GM12864 (cell line): ENCODE results near the gene HS6ST2.

Experiments
- DNase-seq: peaks from one replicate; pipeline ENCODE4 v3.0.0-alpha.2; 2011; ENCODE audit warnings: low read depth
- H3K4me3 ChIP-seq: 2 replicates; pipeline ENCODE4 v1.5.1; 2011; ENCODE audit warnings: mild to moderate bottlenecking, low read depth, low read length, control low read depth
- CTCF ChIP-seq: IDR thresholded peaks from 2 replicates; pipeline ENCODE4 v1.5.1; 2011; ENCODE audit warnings: low read depth, mild to moderate bottlenecking, moderate library complexity, low read length, control low read depth, inconsistent platforms; ENCODE audit errors: missing control alignments

Gene HS6ST2

DNA sequence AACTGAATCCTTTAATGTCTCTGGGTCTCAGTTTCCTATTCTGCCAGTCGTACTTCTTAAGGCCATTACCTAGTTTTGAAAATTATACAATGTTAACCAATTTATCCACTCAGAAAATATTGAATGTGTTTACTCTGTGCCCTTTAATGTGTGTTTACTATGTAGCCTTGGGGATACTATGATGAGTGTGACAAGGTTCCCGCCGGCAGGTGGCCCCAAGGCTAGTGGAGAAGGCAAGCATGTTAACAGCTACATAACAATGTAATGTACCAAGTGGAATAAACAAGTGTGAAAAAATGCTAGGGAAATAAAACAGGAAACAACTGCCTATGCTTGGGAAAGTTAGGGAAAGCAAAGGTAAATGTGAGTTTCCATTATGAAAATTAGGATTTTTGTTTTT lies 282.3 kb downstream of the HS6ST2 start:
- H3K4me3 ChIP-seq: no peak overlapping the region
- no peak for TF ChIP-seq CTCF
- DNase-seq: no peak

DNA sequence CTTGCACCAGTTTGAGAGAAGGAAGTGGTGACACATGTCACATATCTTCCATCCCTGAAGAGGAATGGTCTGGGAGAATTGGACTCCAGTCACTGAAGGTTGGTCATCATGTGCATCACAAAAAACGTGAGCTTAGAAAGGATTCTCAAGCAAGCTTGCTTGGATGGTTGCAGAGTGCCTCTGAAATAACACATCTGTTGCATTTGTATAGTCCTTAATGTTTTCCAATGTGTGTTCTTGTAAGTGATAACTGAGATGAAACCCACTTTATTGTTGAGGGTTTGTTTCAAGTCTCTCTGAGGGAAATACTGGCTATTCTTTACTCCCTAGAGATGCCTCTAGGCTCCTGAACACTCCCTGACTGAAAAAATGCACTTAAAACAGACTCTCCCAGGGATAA lies 285.1 kb downstream of the HS6ST2 start:
- no peak for TF ChIP-seq CTCF
- no peak overlapping the region for H3K4me3 ChIP-seq
- DNase-seq: no peak

GRCh38 chrX:132671229-132671641 lies 287.2 kb downstream of the HS6ST2 start:
- DNase-seq: no peak
- no peak overlapping the region for H3K4me3 ChIP-seq
- TF ChIP-seq CTCF: no peak

DNA sequence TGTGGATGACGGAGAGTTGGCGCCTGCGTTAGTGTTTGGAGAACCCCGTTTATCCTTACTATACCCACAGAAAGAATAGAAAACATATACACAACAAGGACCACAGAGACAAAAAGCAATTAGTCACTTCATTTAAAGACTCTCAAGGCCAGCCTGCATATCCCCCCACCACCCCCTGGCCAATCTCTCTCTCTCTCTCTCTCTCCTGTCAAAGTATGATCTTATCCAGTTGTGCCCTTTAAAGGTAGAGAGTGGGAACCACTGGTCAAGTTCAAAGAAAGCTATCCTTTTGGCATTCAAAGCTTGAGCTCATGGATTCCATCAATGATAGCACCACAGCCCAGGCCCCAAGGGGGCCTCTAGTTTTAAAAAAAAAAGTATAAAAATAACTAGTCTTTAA lies 289.3 kb downstream of the HS6ST2 start:
- H3K4me3 ChIP-seq: no peak overlapping the region
- no peak for DNase-seq
- no peak for TF ChIP-seq CTCF

GRCh38 chrX:132668178-132668577 lies 290.3 kb downstream of the HS6ST2 start:
- TF ChIP-seq CTCF: no peak
- H3K4me3 ChIP-seq: no peak overlapping the region
- no peak for DNase-seq

DNA sequence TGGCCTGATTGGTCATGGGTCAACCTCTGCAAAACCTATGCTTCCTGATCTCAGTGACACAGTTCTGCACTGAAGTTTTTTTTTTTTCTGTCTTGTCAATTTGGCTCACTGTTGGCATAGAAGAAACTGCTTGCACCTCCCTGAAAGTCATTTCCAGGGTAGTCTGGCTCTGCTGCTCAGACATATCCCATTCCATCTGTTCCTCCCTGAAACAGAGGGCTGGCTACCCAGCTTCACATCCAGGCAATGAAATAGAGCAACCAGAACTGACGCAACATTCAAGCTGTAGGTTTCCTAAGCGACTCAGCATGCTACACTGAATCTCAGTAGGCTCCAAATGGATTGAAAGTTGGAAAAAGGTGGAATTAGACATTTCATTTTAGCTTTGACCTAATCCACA lies 292.8 kb downstream of the HS6ST2 start:
- DNase-seq: no peak
- H3K4me3 ChIP-seq: no peak overlapping the region
- TF ChIP-seq CTCF: no peak

- no peak for DNase-seq
- no peak overlapping the region for H3K4me3 ChIP-seq
- TF ChIP-seq CTCF: no peak
These were observed 294.2 kb downstream of the HS6ST2 start for GRCh38 chrX:132664273-132664672.
